DOHH2 (cell line): Measurements from ENCODE around the gene CANT1.
"Not testable (repeated sequence)": the region's sequence is repeated elsewhere in the genome, so short reads cannot be mapped to it uniquely, and the experiment has no call there.

ENCODE experiments used
- H3F3A ChIP-seq: fragments of 200-600 bp; sonication (generic), shearing (Covaris generic); 2 replicates; pipeline ENCODE4 v1.6.0; 2016; ENCODE audit warnings: antibody characterized with exemption, mild to moderate bottlenecking; ENCODE audit not compliant: control insufficient read depth, insufficient read depth
- H3K27ac ChIP-seq: fragments of 200-600 bp; sonication (generic); 2 replicates; pipeline ENCODE4 v1.5.1; 2014; ENCODE audit warnings: low read depth, mild to moderate bottlenecking, low read length, moderate library complexity
- H3K27me3 ChIP-seq: fragments of 200-600 bp; sonication (generic); 2 replicates; pipeline ENCODE4 v1.6.1; 2014; ENCODE audit warnings: mild to moderate bottlenecking, low read length, mixed read lengths; ENCODE audit not compliant: control insufficient read depth
- H3K36me3 ChIP-seq: fragments of 200-600 bp; sonication (generic); 2 replicates; pipeline ENCODE4 v1.6.1; 2014; ENCODE audit warnings: mild to moderate bottlenecking, low read length, moderate library complexity, mixed read lengths; ENCODE audit not compliant: control insufficient read depth
- H3K4me1 ChIP-seq: fragments of 200-600 bp; sonication (generic); 2 replicates; pipeline ENCODE4 v1.6.1; 2014; ENCODE audit warnings: mild to moderate bottlenecking, low read length, mixed read lengths; ENCODE audit not compliant: control insufficient read depth
- H3K4me2 ChIP-seq: fragments of 200-600 bp; sonication (generic); 2 replicates; pipeline ENCODE4 v1.6.0; 2014; ENCODE audit warnings: mild to moderate bottlenecking, low read length, moderate library complexity
- H3K4me3 ChIP-seq: fragments of 200-600 bp; sonication (generic); 2 replicates; pipeline ENCODE4 v1.5.1; 2014; ENCODE audit warnings: mild to moderate bottlenecking, low read length, mixed read lengths
- H3K79me2 ChIP-seq: fragments of 200-600 bp; sonication (generic); 2 replicates; pipeline ENCODE4 v1.6.1; 2014; ENCODE audit warnings: mild to moderate bottlenecking, low read length, mixed read lengths; ENCODE audit not compliant: control insufficient read depth
- H3K9me2 ChIP-seq: fragments of 200-600 bp; sonication (generic); replicated peaks from 2 replicates; pipeline ENCODE4 v1.6.1; 2014; ENCODE audit warnings: mild to moderate bottlenecking, low read length, mixed read lengths; ENCODE audit not compliant: control insufficient read depth
- H3K9me3 ChIP-seq: fragments of 200-600 bp; sonication (generic); 2 replicates; pipeline ENCODE4 v1.6.1; 2014; ENCODE audit warnings: antibody characterized with exemption, low read length, mixed read lengths; ENCODE audit not compliant: control insufficient read depth, insufficient read depth
- H4K20me1 ChIP-seq: fragments of 200-600 bp; sonication (generic); 2 replicates; pipeline ENCODE4 v1.6.0; 2014; ENCODE audit warnings: low read depth, mild to moderate bottlenecking, antibody characterized with exemption, low read length, moderate library complexity; ENCODE audit not compliant: control insufficient read depth, insufficient read depth
- CTCF ChIP-seq: fragments of 200-600 bp; sonication (generic); IDR thresholded peaks from one replicate; pipeline ENCODE4 v1.5.1; 2014; ENCODE audit warnings: antibody characterized with exemption, mild to moderate bottlenecking, low read depth, low read length; ENCODE audit not compliant: poor library complexity, severe bottlenecking
- EZH2phosphoT487 ChIP-seq: fragments of 200-600 bp; sonication (generic); IDR thresholded peaks from 2 replicates; pipeline ENCODE4 v1.6.1; 2017; ENCODE audit warnings: borderline replicate concordance, mild to moderate bottlenecking, antibody characterized with exemption, low read length, moderate library complexity, mixed read lengths

Gene CANT1

GRCh38 chr17:79033046-79033616 lies 23.6 kb upstream of the CANT1 start:
- Histone ChIP-seq H3K4me2 (no peak overlapping the region), H3K4me1 (no peaks in the 10 kb centered on the region), H3K27me3 (peaks cover 2% of the 10 kb centered on the region; the same call in 1 of the 2 replicates), H3F3A (no peaks in the 10 kb centered on the region), H3K27ac (no peak overlapping the region), H3K9me2 (no peaks in the 10 kb centered on the region), H3K36me3 (no peaks in the 10 kb centered on the region), H3K9me3 (no peaks in the 10 kb centered on the region), H4K20me1 (no peaks in the 10 kb centered on the region), H3K79me2 (no peaks in the 10 kb centered on the region), H3K4me3 (no peak overlapping the region)
- TF ChIP-seq CTCF, result no peak
- no peak for TF ChIP-seq EZH2phosphoT487

- H3K9me3 ChIP-seq, result no peaks in the 10 kb centered on the region
- H3K36me3 ChIP-seq, result no peaks in the 10 kb centered on the region
- no peaks in the 10 kb centered on the region for H3K9me2 ChIP-seq
- TF ChIP-seq EZH2phosphoT487, result no peak
- TF ChIP-seq CTCF, result no peak
- no peaks in the 10 kb centered on the region for H4K20me1 ChIP-seq
- no peaks in the 10 kb centered on the region for H3K79me2 ChIP-seq
- no peaks in the 10 kb centered on the region for H3K4me1 ChIP-seq
- H3K4me3 ChIP-seq, result no peak overlapping the region
- peaks cover 7% of the 10 kb centered on the region for H3K27me3 ChIP-seq
- no peak overlapping the region for H3K4me2 ChIP-seq
- H3K27ac ChIP-seq, result no peak overlapping the region
- H3F3A ChIP-seq, result no peaks in the 10 kb centered on the region
These were observed 22.7 kb upstream of the CANT1 start for GRCh38 chr17:79031996-79032875.

- H3K9me2 ChIP-seq, H3K27ac ChIP-seq, H4K20me1 ChIP-seq, H3K4me2 ChIP-seq, H3F3A ChIP-seq, H3K4me1 ChIP-seq, H3K36me3 ChIP-seq, H3K4me3 ChIP-seq, H3K79me2 ChIP-seq, H3K9me3 ChIP-seq: not testable (repeated sequence)
- peaks cover 17% of the 10 kb centered on the region for H3K27me3 ChIP-seq
These were observed 21.1 kb upstream of the CANT1 start for GRCh38 chr17:79030636-79031035.
